ENCODE data around the gene GALNT9. TPM values are rescaled to one million over a fixed set of nuclear protein-coding genes. Genes with fewer than 3 reads are reported as not detected.

GALNT9 gene
- polyA plus RNA-seq, 1 donor from 2014 or later = 13.5 TPM

GRCh38 chr12:132319991-132320570, 9.3 kb downstream of the GALNT9 start:
- TF ChIP-seq EZH2 (IDR thresholded peaks at IDR 0.05; ENCODE audit: borderline replicate concordance, insufficient read depth, low read length, poor library complexity, severe bottlenecking) (no peak), POLR2AphosphoS5 (IDR thresholded peaks at IDR 0.05) (no peak), RAD21 (conservative IDR thresholded peaks at IDR 0.05) (no peak), MXI1 (conservative IDR thresholded peaks at IDR 0.05; ENCODE audit: poor library complexity, severe bottlenecking) (no peak), SMC3 (conservative IDR thresholded peaks at IDR 0.05; ENCODE audit: poor library complexity) (no peak), TAF1 (IDR thresholded peaks at IDR 0.05; ENCODE audit: low read depth) (no peak), EP300 (conservative IDR thresholded peaks at IDR 0.05; ENCODE audit: poor library complexity, severe bottlenecking) (no peak)
- TF ChIP-seq, protein P1, sequence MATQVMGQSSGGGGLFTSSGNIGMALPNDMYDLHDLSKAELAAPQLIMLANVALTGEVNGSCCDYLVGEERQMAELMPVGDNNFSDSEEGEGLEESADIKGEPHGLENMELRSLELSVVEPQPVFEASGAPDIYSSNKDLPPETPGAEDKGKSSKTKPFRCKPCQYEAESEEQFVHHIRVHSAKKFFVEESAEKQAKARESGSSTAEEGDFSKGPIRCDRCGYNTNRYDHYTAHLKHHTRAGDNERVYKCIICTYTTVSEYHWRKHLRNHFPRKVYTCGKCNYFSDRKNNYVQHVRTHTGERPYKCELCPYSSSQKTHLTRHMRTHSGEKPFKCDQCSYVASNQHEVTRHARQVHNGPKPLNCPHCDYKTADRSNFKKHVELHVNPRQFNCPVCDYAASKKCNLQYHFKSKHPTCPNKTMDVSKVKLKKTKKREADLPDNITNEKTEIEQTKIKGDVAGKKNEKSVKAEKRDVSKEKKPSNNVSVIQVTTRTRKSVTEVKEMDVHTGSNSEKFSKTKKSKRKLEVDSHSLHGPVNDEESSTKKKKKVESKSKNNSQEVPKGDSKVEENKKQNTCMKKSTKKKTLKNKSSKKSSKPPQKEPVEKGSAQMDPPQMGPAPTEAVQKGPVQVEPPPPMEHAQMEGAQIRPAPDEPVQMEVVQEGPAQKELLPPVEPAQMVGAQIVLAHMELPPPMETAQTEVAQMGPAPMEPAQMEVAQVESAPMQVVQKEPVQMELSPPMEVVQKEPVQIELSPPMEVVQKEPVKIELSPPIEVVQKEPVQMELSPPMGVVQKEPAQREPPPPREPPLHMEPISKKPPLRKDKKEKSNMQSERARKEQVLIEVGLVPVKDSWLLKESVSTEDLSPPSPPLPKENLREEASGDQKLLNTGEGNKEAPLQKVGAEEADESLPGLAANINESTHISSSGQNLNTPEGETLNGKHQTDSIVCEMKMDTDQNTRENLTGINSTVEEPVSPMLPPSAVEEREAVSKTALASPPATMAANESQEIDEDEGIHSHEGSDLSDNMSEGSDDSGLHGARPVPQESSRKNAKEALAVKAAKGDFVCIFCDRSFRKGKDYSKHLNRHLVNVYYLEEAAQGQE (IDR thresholded peaks at IDR 0.05; ENCODE audit: borderline replicate concordance) = no peak
- TF ChIP-seq, protein P2, sequence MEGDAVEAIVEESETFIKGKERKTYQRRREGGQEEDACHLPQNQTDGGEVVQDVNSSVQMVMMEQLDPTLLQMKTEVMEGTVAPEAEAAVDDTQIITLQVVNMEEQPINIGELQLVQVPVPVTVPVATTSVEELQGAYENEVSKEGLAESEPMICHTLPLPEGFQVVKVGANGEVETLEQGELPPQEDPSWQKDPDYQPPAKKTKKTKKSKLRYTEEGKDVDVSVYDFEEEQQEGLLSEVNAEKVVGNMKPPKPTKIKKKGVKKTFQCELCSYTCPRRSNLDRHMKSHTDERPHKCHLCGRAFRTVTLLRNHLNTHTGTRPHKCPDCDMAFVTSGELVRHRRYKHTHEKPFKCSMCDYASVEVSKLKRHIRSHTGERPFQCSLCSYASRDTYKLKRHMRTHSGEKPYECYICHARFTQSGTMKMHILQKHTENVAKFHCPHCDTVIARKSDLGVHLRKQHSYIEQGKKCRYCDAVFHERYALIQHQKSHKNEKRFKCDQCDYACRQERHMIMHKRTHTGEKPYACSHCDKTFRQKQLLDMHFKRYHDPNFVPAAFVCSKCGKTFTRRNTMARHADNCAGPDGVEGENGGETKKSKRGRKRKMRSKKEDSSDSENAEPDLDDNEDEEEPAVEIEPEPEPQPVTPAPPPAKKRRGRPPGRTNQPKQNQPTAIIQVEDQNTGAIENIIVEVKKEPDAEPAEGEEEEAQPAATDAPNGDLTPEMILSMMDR (IDR thresholded peaks at IDR 0.05; ENCODE audit: poor library complexity, severe bottlenecking) = no peak
- no peaks in the 10 kb centered on the region for H3K79me2 ChIP-seq (replicated peaks; ENCODE audit: insufficient read depth, low read length)
- H3K9me2 ChIP-seq (ENCODE audit: insufficient read depth, low read length) = no peaks in the 10 kb centered on the region
- no peaks in the 10 kb centered on the region for H3K36me3 ChIP-seq (ENCODE audit: insufficient read depth, low read length)
- no peak overlapping the region for H3K4me3 ChIP-seq (ENCODE audit: low read length)
- H3F3A ChIP-seq (ENCODE audit: insufficient read depth, low read length, poor library complexity, severe bottlenecking) = no peaks in the 10 kb centered on the region
- H3K4me2 ChIP-seq (ENCODE audit: low read length) = no peak overlapping the region
- no peak overlapping the region for H3K9ac ChIP-seq (ENCODE audit: low read length)
- no peaks in the 10 kb centered on the region for H3K27me3 ChIP-seq (ENCODE audit: insufficient read depth, low read depth, low read length)
- H3K9me3 ChIP-seq (ENCODE audit: low read length) = no peaks in the 10 kb centered on the region
- no peak overlapping the region for H3K27ac ChIP-seq (ENCODE audit: low read length)
- no peak overlapping the region for H2AFZ ChIP-seq (ENCODE audit: low read depth, low read length)
- H4K20me1 ChIP-seq (ENCODE audit: insufficient read depth) = no peaks in the 10 kb centered on the region

DNA sequence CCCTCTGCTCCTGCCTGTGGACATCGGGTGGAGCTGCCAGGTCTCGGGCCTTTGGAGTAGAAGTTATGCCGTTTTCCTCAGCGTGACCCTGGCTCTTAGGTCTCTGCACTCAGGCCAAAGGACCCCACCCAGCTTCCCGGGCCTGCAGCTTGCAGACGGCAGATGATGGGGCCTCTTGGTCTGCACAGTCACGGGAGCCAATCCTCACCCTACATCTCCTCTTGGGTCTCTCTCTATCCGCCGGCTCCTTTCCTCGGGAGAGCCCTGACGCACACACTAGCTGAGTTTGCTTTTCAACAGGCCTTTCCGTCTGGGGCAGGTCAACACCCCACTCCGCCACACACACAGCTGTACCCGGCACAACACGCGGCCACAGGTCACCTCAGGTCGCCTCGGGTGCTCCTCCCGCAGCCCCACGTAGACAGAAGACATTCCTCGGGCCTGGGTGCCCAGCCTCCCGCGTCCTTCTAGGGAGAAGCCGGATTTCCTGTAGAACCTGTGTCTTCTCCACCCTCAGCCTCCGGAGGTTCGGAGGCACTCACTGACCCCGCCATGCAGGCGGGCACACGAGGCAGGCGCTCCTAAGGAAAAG, 9.9 kb downstream of the GALNT9 start:
- Histone ChIP-seq H3K4me3 (ENCODE audit: low read length) (no peak overlapping the region), H3K9me3 (ENCODE audit: low read length) (no peaks in the 10 kb centered on the region), H2AFZ (ENCODE audit: low read depth, low read length) (no peak overlapping the region), H3K4me2 (ENCODE audit: low read length) (no peak overlapping the region), H4K20me1 (ENCODE audit: insufficient read depth) (no peaks in the 10 kb centered on the region), H3F3A (ENCODE audit: insufficient read depth, low read length, poor library complexity, severe bottlenecking) (no peaks in the 10 kb centered on the region), H3K79me2 (replicated peaks; ENCODE audit: insufficient read depth, low read length) (no peaks in the 10 kb centered on the region), H3K36me3 (ENCODE audit: insufficient read depth, low read length) (no peaks in the 10 kb centered on the region), H3K27me3 (ENCODE audit: insufficient read depth, low read depth, low read length) (no peaks in the 10 kb centered on the region), H3K9me2 (ENCODE audit: insufficient read depth, low read length) (no peaks in the 10 kb centered on the region), H3K27ac (ENCODE audit: low read length) (no peak overlapping the region), H3K9ac (ENCODE audit: low read length) (no peak overlapping the region)
- TF ChIP-seq SMC3 (conservative IDR thresholded peaks at IDR 0.05; ENCODE audit: poor library complexity) (no peak), POLR2AphosphoS5 (IDR thresholded peaks at IDR 0.05) (no peak), MXI1 (conservative IDR thresholded peaks at IDR 0.05; ENCODE audit: poor library complexity, severe bottlenecking) (no peak), EP300 (conservative IDR thresholded peaks at IDR 0.05; ENCODE audit: poor library complexity, severe bottlenecking) (no peak), EZH2 (IDR thresholded peaks at IDR 0.05; ENCODE audit: borderline replicate concordance, insufficient read depth, low read length, poor library complexity, severe bottlenecking) (no peak), TAF1 (IDR thresholded peaks at IDR 0.05; ENCODE audit: low read depth) (no peak)
- TF ChIP-seq, protein P1 (IDR thresholded peaks at IDR 0.05; ENCODE audit: borderline replicate concordance) = no peak
- TF ChIP-seq, protein P2 (IDR thresholded peaks at IDR 0.05; ENCODE audit: poor library complexity, severe bottlenecking) = no peak
